ENCODE data around the gene FNIP1.

The FNIP1 gene

GRCh38 chr5:131818001-131818724 lies 21.3 kb upstream of the FNIP1 start:
- TF ChIP-seq ZFX (IDR thresholded peaks at IDR 0.05): no peak
- TF ChIP-seq, protein P1, sequence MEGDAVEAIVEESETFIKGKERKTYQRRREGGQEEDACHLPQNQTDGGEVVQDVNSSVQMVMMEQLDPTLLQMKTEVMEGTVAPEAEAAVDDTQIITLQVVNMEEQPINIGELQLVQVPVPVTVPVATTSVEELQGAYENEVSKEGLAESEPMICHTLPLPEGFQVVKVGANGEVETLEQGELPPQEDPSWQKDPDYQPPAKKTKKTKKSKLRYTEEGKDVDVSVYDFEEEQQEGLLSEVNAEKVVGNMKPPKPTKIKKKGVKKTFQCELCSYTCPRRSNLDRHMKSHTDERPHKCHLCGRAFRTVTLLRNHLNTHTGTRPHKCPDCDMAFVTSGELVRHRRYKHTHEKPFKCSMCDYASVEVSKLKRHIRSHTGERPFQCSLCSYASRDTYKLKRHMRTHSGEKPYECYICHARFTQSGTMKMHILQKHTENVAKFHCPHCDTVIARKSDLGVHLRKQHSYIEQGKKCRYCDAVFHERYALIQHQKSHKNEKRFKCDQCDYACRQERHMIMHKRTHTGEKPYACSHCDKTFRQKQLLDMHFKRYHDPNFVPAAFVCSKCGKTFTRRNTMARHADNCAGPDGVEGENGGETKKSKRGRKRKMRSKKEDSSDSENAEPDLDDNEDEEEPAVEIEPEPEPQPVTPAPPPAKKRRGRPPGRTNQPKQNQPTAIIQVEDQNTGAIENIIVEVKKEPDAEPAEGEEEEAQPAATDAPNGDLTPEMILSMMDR (conservative IDR thresholded peaks at IDR 0.05): no peak
- no peak overlapping the region for H3K27ac ChIP-seq

- TF ChIP-seq, protein P1 (conservative IDR thresholded peaks at IDR 0.05): no peak
- no peak for TF ChIP-seq ZFX (IDR thresholded peaks at IDR 0.05)
- no peak overlapping the region for H3K27ac ChIP-seq
Measured at GRCh38 chr5:131814990-131815389, 18.2 kb upstream of the FNIP1 start.

DNA sequence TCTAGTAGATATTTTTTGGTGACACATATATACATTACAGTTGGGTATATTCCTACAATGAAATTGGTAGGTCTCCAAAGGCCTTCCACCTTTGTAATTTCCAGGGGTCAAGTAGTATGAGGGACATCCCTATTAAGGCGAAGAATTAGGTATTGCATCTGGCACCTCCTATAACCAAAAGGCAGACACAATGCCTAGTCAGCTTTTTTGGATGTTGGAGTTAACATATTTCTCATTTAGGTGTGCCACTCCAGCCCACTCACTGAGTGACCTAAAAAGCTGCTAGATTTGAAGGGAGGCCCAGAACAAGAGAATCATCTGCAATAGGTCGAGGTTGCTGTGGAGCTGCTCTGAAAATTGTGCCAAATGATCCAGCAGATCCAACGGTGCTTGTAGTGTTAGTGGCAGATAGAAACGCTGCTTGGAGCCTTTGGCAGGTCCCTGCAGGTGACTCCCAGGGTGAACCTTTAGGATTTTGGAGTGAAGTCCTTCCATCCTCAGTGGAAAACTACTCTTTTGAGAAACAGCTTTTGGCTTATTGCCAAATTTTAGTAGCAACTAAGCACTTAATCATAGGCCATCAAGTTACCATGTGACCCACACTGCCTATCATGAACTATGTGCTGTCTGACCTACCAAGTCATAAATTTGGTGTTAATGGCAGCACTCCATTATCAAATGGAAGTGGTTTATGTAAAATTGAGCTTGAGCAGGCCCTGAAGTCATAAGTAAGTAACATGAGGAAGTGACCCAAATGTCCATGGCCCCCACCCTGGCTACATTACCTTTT lies 15.7 kb upstream of the FNIP1 start:
- TF ChIP-seq, protein P1 (conservative IDR thresholded peaks at IDR 0.05): no peak
- TF ChIP-seq ZFX (IDR thresholded peaks at IDR 0.05): no peak
- H3K27ac ChIP-seq: no peak overlapping the region

- no peak overlapping the region for H3K27ac ChIP-seq
- no peak for TF ChIP-seq ZFX (IDR thresholded peaks at IDR 0.05)
- TF ChIP-seq, protein P1 (conservative IDR thresholded peaks at IDR 0.05): peak; percentile 37
Measured at GRCh38 chr5:131810510-131811249, 13.9 kb upstream of the FNIP1 start.

- H3K27ac ChIP-seq: peak overlapping the region; percentile 93
Measured at GRCh38 chr5:131795879-131796792, 681 bp downstream of the FNIP1 start.

GRCh38 chr5:131795228-131795627 lies 1.6 kb downstream of the FNIP1 start:
- H3K27ac ChIP-seq: no peak overlapping the region

More at GRCh38 chr5:131795879-131796792, 681 bp downstream of the FNIP1 start:
- TF ChIP-seq, protein P1 (conservative IDR thresholded peaks at IDR 0.05): no peak

More at GRCh38 chr5:131795228-131795627, 1.6 kb downstream of the FNIP1 start:
- TF ChIP-seq, protein P1 (conservative IDR thresholded peaks at IDR 0.05): no peak
- no peak for TF ChIP-seq ZFX (IDR thresholded peaks at IDR 0.05)

All from C4-2B (cell line).